Caco-2 (cell line): Measurements from ENCODE around the gene PROZ. TPM values are rescaled to one million over a fixed set of nuclear protein-coding genes. Genes with fewer than 3 reads are reported as not detected.
A peak's percentile ranks its signal among the peaks of the same experiment; 100 is the strongest.

Experiments
- BruUV-seq: library from RNA; stranded (reverse); fragments of 400-500 nt; replicated peaks from 2 replicates; lab custom pipeline; 2021; lab: Mats Ljungman, UMichigan
- CTCF ChIA-PET: fragments of 300-600 bp; sonication (Branson Sonifier 250); formaldehyde crosslinking; loops from one replicate; lab custom pipeline; 2022; ENCODE audit warnings: antibody characterized with exemption; lab: Charles Lee
- POLR2A ChIA-PET: fragments of 300-600 bp; sonication (Branson Sonifier 250); formaldehyde crosslinking; loops from one replicate; lab custom pipeline; 2022; ENCODE audit warnings: antibody characterized with exemption; lab: Charles Lee
- DNase-seq, 2 experiments: peaks; one replicate each; pipeline versions ENCODE4 v3.0.0 to v3.0.0-alpha.2; 2020 to 2022
- H3K27me3 ChIP-seq: replicated peaks from 2 replicates; pipeline ENCODE4 v1.6.0; 2011; ENCODE audit warnings: low read length; ENCODE audit not compliant: control insufficient read depth, insufficient read depth
- H3K36me3 ChIP-seq: 2 replicates; pipeline ENCODE4 v1.5.1; 2011; ENCODE audit warnings: low read length; ENCODE audit not compliant: control insufficient read depth, insufficient read depth
- H3K4me1 ChIP-seq: fragments of 250-450 bp; sonication (Bioruptor Pico); 2 replicates; pipeline ENCODE4 v1.5.1; 2020; ENCODE audit warnings: mild to moderate bottlenecking
- H3K4me3 ChIP-seq: 2 replicates; pipeline ENCODE4 v1.5.1; 2011; ENCODE audit warnings: low read depth, mild to moderate bottlenecking, control low read depth, low read length
- H3K9me3 ChIP-seq: fragments of 250-450 bp; sonication (Bioruptor Pico); 2 replicates; pipeline ENCODE4 v1.5.1; 2020; ENCODE audit warnings: mild to moderate bottlenecking, moderate library complexity
- H3K27ac Mint-ChIP-seq: one replicate; pipeline ENCODE4 v1.8.0; 2022; ENCODE audit warnings: mixed read lengths; ENCODE audit not compliant: unreplicated experiment
- H3K27me3 Mint-ChIP-seq: one replicate; pipeline ENCODE4 v1.8.0; 2022; ENCODE audit warnings: mixed read lengths; ENCODE audit not compliant: insufficient read depth, unreplicated experiment
- H3K36me3 Mint-ChIP-seq: one replicate; pipeline ENCODE4 v1.8.0; 2022; ENCODE audit warnings: mild to moderate bottlenecking, mixed read lengths; ENCODE audit not compliant: insufficient read depth, unreplicated experiment
- H3K4me1 Mint-ChIP-seq: one replicate; pipeline ENCODE4 v1.8.0; 2022; ENCODE audit warnings: low read depth, mixed read lengths; ENCODE audit not compliant: unreplicated experiment
- H3K4me3 Mint-ChIP-seq: one replicate; pipeline ENCODE4 v1.8.0; 2022; ENCODE audit warnings: mild to moderate bottlenecking, moderate library complexity, mixed read lengths; ENCODE audit not compliant: unreplicated experiment
- H3K9me3 Mint-ChIP-seq: one replicate; pipeline ENCODE4 v1.8.0; 2022; ENCODE audit warnings: mixed read lengths; ENCODE audit not compliant: unreplicated experiment
- CTCF ChIP-seq, 2 experiments: fragments of 200-600 bp in 1 of 2; IDR thresholded peaks; 1 replicate in 1 of 2; 2 replicates in 1 of 2; pipeline versions ENCODE4 v1.5.1 to v1.8.0; 2011 to 2022; ENCODE audit warnings: antibody characterized with exemption in 1 of 2, control low read depth in 1 of 2, inconsistent platforms in 1 of 2, low read depth in 1 of 2, low read length in 1 of 2, mild to moderate bottlenecking in 1 of 2, moderate library complexity in 1 of 2; ENCODE audit not compliant: insufficient read depth in 1 of 2, severe bottlenecking in 1 of 2, unreplicated experiment in 1 of 2
- intact Hi-C: fragments of 100-400 bp; cut with micrococcal nuclease; formaldehyde crosslinking; loops from one replicate; pipeline ENCODE4 v1.10.0; 2022; ENCODE audit not compliant: unreplicated experiment
- total RNA-seq: library from RNA; stranded (reverse); gene quantifications from 2 replicates; pipeline ENCODE4 v1.2.3, GENCODE V29; 2022

PROZ gene
- total RNA-seq, 1 experiment from 2014 or later, result not detected

GRCh38 chr13:113148940-113149503 lies 9.4 kb upstream of the PROZ start:
- Histone ChIP-seq H3K27me3 (no peaks in the 10 kb centered on the region), H3K36me3 (no peaks in the 10 kb centered on the region; the same call in 1 of the 2 replicates), H3K4me3 (no peak overlapping the region), H3K9me3 (no peaks in the 10 kb centered on the region), H3K4me1 (peaks cover 9% of the 10 kb centered on the region)
- no peak overlapping the region for H3K4me3 Mint-ChIP-seq
- ChIA-PET POLR2A (no interaction called here), CTCF (no interaction called here)
- BruUV-seq, result TSS peak; percentile 76
- DNase-seq, result no peak
- no peaks in the 10 kb centered on the region for H3K9me3 Mint-ChIP-seq
- H3K27me3 Mint-ChIP-seq, result no peaks in the 10 kb centered on the region
- peaks cover 10% of the 10 kb centered on the region for H3K4me1 Mint-ChIP-seq
- no peak for TF ChIP-seq CTCF (IDR thresholded peaks at IDR 0.05; ENCODE audit: insufficient read depth in 1 of 2, low read depth in 1 of 2, low read length in 1 of 2, severe bottlenecking in 1 of 2, unreplicated experiment in 1 of 2)
- intact Hi-C loops, result no loop called here
- no peak overlapping the region for H3K27ac Mint-ChIP-seq
- H3K36me3 Mint-ChIP-seq, result no peaks in the 10 kb centered on the region

GRCh38 chr13:113149711-113150549 lies 8.5 kb upstream of the PROZ start:
- CTCF ChIA-PET, result interaction anchor here (0.5 kb wide), 1 partner anchor 33 kb away, joined by 3 read pairs; no protein-coding TSS in a partner anchor
- Histone ChIP-seq H3K27me3 (no peaks in the 10 kb centered on the region), H3K9me3 (no peaks in the 10 kb centered on the region), H3K4me1 (peaks cover 13% of the 10 kb centered on the region), H3K4me3 (no peak overlapping the region), H3K36me3 (no peaks in the 10 kb centered on the region; the same call in 1 of the 2 replicates)
- Mint-ChIP-seq H3K4me3 (no peak overlapping the region), H3K27ac (no peak overlapping the region), H3K9me3 (no peaks in the 10 kb centered on the region), H3K36me3 (peaks cover 3% of the 10 kb centered on the region), H3K4me1 (peaks cover 13% of the 10 kb centered on the region), H3K27me3 (no peaks in the 10 kb centered on the region)
- intact Hi-C loops, result no loop called here
- DNase-seq, result no peak
- POLR2A ChIA-PET, result no interaction called here
- no TSS peak for BruUV-seq
- TF ChIP-seq CTCF (IDR thresholded peaks at IDR 0.05; ENCODE audit: insufficient read depth in 1 of 2, low read depth in 1 of 2, low read length in 1 of 2, severe bottlenecking in 1 of 2, unreplicated experiment in 1 of 2), result no peak

GRCh38 chr13:113150550-113151365 lies 7.7 kb upstream of the PROZ start:
- H3K4me1 ChIP-seq, result peaks cover 13% of the 10 kb centered on the region
- no peaks in the 10 kb centered on the region for H3K9me3 ChIP-seq
- no peak overlapping the region for H3K4me3 Mint-ChIP-seq
- DNase-seq, result no peak
- ChIA-PET CTCF (interaction anchor here (0.5 kb wide), 1 partner anchor 34 kb away, joined by 3 read pairs; no protein-coding TSS in a partner anchor), POLR2A (no interaction called here)
- peaks cover 5% of the 10 kb centered on the region for H3K36me3 Mint-ChIP-seq
- BruUV-seq, result no TSS peak
- H3K27me3 ChIP-seq, result no peaks in the 10 kb centered on the region
- H3K27me3 Mint-ChIP-seq, result no peaks in the 10 kb centered on the region
- no peaks in the 10 kb centered on the region; the same call in 1 of the 2 replicates for H3K36me3 ChIP-seq
- peaks cover 6% of the 10 kb centered on the region for H3K9me3 Mint-ChIP-seq
- peaks cover 16% of the 10 kb centered on the region for H3K4me1 Mint-ChIP-seq
- no peak overlapping the region for H3K4me3 ChIP-seq
- intact Hi-C loops, result no loop called here
- H3K27ac Mint-ChIP-seq, result peak overlapping the region; percentile 46
- TF ChIP-seq CTCF (IDR thresholded peaks at IDR 0.05; ENCODE audit: insufficient read depth in 1 of 2, low read depth in 1 of 2, low read length in 1 of 2, severe bottlenecking in 1 of 2, unreplicated experiment in 1 of 2), result no peak
